Measurements from ENCODE around the gene NAV1.
"Not testable (repeated sequence)": the region's sequence is repeated elsewhere in the genome, so short reads cannot be mapped to it uniquely, and the experiment has no call there.

The NAV1 gene

GRCh38 chr1:201566933-201567801, 28.2 kb downstream of the NAV1 start:
- no peak for DNase-seq

- no peak for DNase-seq
Measured at GRCh38 chr1:201568265-201568664, 29.3 kb downstream of the NAV1 start.

DNA sequence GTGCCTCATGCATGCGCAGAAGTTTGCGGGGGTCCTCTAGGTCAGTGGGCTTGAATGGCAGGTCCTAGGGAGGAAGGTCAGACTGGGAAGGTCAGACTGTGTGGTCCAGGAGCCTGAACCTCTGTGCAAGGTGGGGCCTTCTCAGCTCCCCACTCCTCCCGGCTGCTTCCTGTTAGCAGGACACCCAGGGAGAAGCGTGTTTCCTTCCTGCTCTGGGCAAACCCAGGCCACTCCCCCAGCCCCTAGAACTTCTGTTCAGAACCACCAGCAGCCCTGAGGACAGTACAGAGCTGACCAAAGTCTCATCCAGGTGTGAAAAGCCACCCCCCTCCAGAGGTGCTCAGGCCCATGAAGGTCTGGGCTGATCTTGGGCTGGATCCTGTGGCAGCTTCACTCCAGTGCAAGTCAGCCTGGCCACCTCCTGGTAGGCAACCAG, 29.9 kb downstream of the NAV1 start:
- no peak for DNase-seq

DNA sequence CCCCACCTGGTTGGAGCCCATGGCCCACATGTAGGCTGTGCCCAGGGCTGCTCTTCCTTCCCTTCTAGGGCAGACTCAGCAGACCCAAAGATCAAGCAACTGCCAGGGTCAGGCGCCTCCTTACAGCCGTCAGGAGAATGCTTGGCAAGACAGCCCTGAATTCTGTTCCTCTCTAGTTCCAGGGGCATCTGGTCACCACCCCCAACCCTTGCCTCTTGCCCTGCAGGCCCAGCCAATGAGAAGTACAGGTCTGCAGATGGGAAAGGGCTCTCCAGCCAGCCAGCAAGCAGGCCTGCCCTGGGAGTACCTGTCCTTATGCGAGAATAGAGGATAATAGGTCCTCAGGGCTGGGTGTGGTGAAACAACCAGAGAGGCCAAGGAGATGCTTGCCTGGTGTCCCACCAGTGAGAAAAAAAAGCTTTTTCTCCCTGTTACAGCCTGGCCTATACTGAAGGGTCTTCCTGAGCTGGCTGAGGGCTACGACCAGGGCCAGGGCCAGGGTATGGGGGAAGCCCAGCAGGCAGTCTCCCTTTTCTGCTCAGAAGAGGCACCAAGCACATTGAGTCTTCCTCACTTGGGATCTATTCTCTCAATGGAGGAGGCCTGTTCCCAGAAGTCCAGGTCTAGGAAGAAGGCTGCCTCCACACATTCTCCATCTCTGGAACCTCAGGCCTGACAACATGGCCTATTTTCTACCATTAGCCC, 31.4 kb downstream of the NAV1 start:
- no peak for DNase-seq

GRCh38 chr1:201570886-201571624, 32.1 kb downstream of the NAV1 start:
- no peak for DNase-seq

DNA sequence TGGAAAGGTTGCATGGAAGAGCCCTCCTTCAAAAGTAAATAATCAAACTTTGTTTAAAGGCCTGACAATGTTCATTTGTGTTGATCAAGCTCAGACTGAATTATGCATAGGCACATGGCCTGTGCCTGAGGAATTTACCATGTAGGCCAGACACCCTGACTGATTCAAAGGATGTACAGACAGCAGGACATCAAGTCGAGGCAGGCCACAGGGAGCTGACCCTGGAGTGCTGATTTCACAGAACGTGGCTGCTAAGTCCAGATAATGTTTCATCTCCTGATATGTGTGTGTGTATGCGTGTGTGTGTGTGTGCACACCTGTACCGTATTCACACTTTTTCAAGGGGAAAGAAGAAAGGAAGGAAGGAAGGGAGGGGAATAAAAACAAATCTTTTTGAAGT, 34.1 kb downstream of the NAV1 start:
- no peak for DNase-seq

GRCh38 chr1:201573923-201574322, 35.0 kb downstream of the NAV1 start:
- no peak for DNase-seq

- DNase-seq = no peak
Measured at GRCh38 chr1:201575912-201576311, 37.0 kb downstream of the NAV1 start.

DNA sequence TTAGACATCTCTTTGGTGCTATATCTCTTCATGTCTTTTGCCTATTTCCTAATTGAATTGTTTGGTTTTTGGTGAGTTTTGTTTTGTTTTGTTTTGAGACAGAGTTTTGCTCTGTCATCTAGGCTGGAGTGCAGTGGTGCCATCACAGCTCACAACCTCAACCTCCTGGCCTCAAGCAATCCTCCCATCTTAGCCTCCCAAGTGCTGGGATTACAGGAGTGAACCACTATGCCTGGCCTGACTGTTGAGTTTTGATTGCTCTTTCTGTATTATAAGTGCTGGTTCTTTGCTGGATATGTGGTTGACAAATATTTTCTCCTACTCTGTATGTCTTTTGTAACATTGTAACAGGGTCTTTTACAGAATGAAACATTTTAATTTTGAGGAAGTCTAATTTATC, 38.0 kb downstream of the NAV1 start:
- no peak for DNase-seq

DNA sequence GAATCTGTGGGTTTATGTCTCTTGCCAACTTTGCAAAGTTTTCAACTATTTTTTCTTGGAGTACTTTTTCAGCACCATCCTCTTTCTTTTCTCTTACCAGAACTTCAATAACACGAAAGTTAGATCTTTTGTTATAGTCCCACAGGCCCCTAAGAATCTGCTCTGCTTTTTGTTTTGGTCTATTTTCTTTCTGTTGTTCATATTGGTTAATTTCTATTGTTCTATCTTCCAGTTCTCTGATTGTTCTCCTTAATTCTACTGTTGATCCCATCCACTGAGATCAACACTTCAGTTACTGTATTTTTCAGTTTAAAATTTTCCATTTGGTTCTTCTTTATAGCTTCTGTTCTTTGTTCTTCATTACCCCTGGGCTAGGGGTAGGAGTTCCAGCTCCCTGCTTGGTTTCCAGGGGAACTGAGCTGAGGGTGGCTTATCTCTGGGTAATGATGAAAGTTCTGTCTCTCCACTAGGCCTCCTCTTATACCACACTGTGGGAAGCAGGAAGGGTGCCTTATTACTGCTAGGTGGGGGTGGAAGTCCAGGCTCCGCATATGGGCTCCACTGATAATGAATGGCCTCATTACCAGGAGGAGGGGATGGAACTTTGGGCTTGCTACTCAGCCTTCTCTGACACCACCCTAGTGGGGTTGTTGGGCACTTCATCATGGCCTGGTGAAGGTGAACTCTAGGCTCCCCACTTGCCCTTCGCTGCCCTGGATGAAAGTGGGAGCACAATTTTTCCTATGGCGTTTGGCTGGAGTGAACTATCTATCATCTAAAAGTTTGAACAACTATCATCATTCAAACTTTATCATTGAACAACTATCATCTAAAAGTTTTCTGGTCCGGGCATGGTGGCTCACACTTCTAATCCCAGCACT, 39.3 kb downstream of the NAV1 start:
- DNase-seq = no peak

DNA sequence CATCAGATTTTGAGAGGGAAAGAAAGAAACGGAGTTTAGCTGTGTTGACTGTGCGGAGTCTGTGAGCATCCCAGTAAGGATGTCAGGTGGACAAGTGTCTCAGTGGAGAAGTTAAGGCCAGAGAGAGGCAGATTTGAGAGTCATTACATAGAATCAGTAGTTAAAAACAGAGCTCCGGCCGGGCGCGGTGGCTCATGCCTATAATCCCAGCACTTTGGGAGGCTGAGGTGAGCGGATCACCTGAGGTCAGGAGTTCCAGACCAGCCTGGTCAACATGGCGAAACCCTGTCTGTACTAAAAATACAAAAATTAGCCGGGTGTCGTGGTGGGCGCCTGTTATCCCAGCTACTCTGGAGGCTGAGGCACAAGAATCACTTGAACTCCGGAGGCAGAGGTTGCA, 42.4 kb downstream of the NAV1 start:
- DNase-seq = not testable (repeated sequence)

GRCh38 chr1:201582705-201583442, 43.9 kb downstream of the NAV1 start:
- no peak for DNase-seq

DNA sequence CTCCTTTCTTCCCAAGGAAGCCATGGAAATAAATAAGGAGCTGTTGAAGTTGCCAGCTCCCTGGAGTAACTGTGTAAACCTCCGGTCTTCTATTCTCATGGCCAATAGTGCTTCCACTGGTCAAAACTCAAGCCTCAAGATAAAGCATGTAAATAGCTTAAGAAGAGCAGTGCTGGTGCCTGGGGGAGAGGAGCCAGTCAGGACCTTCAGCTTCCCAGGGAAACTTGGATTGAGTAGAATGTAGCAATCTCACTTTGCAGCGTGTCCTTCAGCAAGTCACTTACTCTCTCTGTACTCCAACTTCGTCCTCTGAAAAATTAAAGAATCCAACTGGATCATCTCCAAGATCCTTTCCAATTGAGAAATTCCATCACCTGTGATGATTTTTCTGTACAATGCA, 44.7 kb downstream of the NAV1 start:
- DNase-seq = no peak

DNA sequence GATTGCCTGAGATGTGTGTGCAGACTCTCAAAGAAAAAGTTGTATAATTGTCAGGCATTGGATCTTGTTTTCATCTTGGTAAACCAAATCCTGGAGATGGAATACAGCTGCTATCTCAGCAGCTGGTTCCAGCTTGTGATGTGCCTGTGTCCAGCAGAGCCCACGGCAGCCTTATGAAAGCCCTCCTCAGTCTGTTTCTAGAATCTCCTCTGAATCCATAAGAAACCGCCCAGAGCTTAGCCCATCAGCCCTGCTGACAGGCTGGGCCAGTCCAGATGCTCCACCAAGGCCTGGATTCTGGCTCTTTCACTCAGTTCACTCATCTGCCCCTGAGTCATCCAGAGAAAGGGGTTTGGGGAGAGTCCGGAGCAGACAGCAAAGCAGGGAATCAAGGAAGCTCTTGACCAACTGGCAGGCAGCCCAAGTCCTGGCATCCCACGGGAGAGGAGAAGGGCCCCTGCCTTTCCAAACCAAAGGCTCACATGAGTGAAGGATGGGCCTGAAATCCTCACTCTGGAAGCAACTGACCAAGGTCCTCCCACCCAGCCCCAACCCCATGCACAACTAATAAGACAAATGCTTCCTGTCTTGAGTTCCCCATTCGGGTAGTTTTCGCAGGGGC, 45.7 kb downstream of the NAV1 start:
- DNase-seq = no peak

GRCh38 chr1:201585093-201585483, 46.2 kb downstream of the NAV1 start:
- DNase-seq = no peak

GRCh38 chr1:201585901-201586300, 47.0 kb downstream of the NAV1 start:
- DNase-seq = no peak

DNA sequence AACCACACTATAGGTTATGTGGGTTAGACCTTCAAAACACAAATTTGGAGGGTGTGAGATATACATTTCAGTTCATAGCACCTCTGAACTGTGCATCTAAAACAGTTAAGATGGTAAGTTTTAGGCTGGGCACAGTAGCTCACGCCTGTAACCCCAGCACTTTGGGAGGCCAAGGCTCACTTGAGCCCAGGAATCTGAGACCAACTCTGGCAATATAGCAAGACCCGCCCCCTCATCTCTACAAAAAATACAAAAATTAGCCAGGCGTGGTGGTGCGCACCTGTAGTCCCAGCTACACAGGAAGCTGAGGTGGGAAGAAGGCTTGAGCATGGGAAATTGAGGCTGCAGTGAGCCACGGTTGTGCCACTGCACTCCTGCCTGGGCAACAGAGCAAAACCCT, 47.9 kb downstream of the NAV1 start:
- no peak for DNase-seq

DNA sequence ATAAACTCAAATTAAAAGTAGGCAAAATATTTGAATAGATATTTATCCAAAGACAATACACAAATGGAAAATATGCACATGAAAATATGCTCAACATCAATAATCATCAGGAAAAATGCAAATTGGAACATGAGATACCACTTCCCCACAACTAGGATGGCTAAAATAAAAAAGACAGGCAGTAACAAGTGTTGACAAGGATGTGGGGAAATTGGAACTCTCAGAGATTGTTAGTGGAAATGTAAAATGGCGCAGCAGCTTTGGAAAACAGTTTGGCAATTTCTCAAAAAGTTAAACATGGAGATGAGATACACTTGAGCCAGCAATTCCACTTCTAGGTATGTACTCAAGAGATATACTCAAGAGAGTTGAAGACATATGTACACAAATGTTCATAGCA, 48.8 kb downstream of the NAV1 start:
- DNase-seq = no peak

Data from CD4-positive, alpha-beta T cell treated with Interleukin-4 for 4 hours (primary cell).